Uterus (tissue), 2 donors: Measurements from ENCODE around the gene DTX2.
"Not testable (repeated sequence)": the region's sequence is repeated elsewhere in the genome, so short reads cannot be mapped to it uniquely, and the experiment has no call there.

Experiments used
- CTCF ChIP-seq, 4 experiments: fragments of 200-600 bp in 2 of 4; fragments of 450-650 bp in 2 of 4; sonication (generic) in 2 of 4; IDR thresholded peaks; one replicate each; pipeline ENCODE4 v1.5.1; 2016 to 2019; ENCODE audit warnings: antibody characterized with exemption in 4 of 4, mild to moderate bottlenecking in 2 of 4, moderate library complexity in 1 of 4
- POLR2A ChIP-seq, 2 donors: fragments of 450-650 bp; IDR thresholded peaks; one replicate each; pipeline ENCODE4 v1.6.1; 2016; ENCODE audit warnings: antibody characterized with exemption in 2 of 2, mild to moderate bottlenecking in 1 of 2, moderate library complexity in 1 of 2

DNA sequence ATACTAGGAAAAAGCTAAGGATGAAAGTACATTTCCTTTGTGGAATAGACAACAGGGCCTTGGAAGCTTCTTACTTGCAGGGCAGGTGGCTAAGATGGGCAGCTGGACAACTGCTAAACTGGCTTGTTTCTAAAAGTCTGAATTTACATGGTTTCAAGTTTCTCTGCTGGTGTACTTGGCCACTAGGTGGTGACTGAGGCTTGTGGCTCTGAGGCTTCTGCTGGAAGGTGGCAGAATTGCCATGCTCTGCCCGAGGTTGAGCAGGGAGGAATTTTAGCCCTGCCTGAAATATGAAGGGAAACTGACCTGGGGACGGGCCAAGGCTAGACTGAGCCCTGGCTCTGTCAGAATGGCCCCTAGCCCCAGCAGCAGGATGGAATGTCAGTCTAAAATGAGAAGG lies 23.6 kb upstream of the DTX2 start:
- peak; percentile 43 to 64 (median 55) for TF ChIP-seq CTCF (IDR thresholded peaks at IDR 0.05)
- TF ChIP-seq POLR2A (IDR thresholded peaks at IDR 0.05), result not testable (repeated sequence)
